Stimulated activated CD8-positive, alpha-beta memory T cell treated with anti-CD3 and anti-CD28 coated beads, Interleukin-2, amount 100 ng/mL, for 48 hours (primary cell): ENCODE results near the gene TSPAN32.

ENCODE experiments used
- DNase-seq, 2 donors: peaks; one replicate each; pipeline ENCODE4 v3.0.0-alpha.2; 2020; ENCODE audit warnings: low read depth in 2 of 2

The TSPAN32 gene, protein sequence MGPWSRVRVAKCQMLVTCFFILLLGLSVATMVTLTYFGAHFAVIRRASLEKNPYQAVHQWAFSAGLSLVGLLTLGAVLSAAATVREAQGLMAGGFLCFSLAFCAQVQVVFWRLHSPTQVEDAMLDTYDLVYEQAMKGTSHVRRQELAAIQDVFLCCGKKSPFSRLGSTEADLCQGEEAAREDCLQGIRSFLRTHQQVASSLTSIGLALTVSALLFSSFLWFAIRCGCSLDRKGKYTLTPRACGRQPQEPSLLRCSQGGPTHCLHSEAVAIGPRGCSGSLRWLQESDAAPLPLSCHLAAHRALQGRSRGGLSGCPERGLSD

DNA sequence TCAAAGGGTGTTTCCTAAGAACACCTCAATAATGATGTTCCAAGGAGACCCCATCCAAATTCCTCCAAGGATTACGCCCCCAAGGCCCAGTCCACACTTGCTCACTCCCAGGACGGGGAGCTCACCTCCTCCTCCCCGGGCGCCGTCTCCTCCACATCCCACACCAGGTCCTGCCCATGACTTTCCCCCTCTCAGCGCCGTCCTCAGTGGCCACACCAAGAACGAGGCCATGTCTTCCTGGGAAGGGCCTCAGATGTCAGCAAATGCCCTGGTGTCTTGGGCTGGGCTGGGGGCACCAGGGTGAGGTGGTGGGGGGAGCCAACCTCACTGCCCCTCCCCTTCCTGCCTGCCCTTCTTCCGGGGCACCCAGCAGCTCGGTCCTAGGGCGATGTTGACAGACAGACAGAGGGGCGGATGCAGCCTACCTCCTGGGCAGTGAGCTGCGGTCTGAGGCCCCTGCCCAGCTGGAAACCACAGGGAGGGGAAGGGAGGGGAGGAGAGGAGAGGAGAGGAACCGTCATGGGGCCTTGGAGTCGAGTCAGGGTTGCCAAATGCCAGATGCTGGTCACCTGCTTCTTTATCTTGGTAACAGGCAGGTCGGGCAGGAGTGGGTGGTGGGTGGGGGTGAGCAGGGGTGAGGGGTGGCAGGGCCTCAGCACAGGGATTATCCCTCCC lies at the start of gene TSPAN32, which contains the start of gene C11orf21:
Gene TSPAN32 (plus strand): TSS at position 383 of the 675 bp plus-strand sequence. CDS start 137 bp downstream, at position 520.
Gene C11orf21 (minus strand): TSS at position 288 of the 675 bp plus-strand sequence. CDS start 110 bp downstream, at position 178.
- no peak for DNase-seq

DNA sequence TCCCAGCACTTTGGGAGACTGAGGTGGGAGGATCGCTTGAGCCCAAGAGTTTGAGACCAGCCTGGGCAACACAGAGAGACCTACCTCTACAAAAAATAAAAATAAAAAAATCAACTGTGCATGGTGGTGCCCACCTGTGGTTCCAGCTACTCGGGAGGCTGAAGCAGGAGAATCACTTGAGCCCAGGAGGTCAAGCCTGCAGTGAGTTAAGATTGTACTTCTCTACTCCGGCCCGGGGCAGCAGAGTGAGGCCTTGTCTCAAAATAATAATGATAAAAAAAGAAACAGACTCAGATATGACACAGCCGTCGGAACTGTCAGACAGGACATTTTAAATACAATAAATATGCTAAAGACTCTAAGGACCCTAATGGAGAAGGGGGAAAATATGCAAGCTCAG lies 49.8 kb upstream of the TSPAN32 start:
- DNase-seq = no peak

DNA sequence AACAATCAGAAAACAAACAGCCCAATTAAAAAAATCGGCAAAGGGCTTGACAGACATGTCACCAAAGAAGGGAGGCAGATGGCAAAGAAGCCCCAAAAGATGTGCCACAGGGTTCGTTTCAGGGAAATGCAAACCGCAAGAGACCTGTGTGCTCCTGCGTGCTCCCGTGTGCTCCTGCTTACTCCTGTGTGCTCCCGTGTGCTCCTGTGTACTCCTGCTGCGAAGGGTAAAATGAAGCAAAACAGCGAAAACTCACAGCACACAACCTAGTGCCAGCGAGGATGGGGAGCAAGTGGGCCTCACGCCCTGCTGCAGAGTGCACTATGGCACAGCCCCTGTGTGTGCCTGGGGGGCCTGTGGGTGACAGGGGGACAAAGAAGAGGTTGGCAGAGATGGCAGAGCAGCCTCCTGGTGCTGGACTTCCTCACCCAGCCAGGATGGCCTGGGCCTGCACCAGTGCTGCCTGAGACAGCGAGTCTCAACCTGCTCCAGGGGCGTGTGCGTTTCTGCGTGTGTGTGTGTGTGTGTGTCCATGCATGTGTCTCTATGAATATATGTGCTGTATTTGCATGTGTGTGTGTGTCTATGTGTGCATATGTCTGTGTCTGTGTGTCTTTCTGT lies 45.4 kb upstream of the TSPAN32 start:
- no peak for DNase-seq

DNA sequence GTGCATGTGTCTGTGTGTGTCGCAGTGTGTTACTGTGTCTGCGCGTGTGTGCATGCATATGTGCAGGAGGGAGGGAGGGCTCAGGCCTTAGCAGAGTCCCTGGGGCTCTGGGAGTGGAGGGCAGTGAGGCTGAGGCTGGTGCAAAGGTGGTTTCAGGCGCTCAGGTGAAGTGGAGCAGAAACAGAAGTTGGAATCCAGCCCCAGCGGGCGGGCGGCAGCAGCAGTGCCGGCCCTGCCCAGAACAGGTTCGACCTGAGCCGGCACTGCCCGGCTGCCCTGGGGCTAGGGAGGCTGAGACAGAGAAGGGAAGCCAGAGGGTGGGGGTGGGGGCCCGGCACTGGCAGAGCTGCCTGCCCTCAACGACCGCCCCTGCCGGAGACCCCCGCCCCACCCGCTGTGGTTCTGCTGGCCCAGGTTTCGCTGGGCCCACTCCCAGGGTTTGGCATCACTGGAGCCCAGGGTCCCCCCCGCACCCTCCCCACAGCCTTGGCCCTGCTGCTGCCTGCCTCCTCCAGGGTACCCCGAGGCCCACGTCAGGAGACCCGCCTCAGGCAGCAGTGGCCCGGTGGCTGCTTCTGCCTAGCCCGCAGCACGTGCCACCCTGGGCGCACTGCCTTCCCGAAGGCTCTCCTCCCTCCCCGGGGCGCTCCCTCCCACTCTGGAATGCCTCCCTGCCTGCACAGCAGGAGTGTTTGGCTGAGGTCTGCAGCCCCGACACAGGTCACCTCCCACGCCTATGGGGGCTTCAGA lies 44.7 kb upstream of the TSPAN32 start:
- no peak for DNase-seq

DNA sequence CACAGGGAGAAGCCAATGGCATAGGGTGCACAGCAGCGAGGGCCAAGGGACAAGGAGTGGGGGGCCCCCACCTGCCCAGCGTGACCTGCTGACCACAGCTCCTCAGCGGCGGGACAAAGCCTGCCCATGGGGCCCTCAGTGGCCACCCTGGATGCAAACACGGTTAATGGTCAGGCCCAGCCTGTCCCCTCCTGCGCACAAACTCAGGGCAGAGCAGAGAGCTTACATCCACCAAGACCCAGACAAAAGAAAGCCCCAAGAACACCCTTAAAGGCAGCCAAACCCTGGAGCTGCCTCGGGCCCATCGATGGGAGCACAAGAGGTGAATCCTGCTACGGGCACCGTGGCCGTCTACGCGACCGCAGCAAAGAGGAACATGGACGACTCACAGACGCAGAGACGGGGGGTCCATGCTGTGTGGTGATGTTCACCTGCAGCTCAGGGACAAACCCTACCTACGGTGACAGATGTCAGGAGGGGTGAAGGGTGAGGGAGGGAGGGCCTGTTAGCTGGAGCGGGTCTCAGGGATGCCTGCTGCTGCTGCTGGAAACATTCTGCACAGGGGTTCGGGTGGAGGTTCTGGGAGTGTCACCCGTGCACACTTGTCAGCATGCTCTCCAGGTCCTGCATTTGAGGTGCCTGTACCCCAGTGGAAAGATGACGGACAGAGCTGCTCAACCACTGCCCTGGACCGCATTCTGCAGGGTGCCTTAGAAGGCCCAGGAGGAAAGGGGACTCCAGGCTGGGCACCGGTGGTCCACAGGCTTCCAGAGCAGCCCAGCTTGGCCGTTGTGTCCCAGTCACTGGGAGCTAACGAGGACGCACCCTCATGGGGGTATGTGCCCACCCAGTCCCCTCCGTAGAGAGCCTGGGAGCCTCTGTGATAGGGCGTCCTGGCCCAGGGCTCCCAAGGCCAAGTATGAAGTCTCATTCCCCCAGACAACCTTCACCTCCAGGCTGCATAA lies 43.0 kb upstream of the TSPAN32 start:
- DNase-seq = no peak

DNA sequence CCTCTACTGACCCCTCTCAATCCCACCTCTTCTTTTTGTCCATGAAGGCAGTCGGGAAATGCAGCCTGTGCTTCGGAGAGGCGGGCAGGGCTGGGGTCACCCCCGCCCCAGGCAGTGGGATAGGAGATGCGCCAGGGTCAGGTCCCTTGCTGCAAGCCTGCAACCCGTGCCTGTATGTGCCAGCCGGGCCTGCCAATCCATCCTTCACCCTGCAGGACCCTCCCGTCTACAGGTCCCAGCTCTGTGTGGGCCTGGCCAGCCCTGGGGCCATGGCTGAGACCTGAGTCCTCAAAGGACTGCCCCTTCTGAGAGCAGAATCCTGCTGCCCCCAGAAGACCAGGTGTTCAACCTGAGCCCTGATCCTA lies 42.4 kb upstream of the TSPAN32 start:
- no peak for DNase-seq

DNA sequence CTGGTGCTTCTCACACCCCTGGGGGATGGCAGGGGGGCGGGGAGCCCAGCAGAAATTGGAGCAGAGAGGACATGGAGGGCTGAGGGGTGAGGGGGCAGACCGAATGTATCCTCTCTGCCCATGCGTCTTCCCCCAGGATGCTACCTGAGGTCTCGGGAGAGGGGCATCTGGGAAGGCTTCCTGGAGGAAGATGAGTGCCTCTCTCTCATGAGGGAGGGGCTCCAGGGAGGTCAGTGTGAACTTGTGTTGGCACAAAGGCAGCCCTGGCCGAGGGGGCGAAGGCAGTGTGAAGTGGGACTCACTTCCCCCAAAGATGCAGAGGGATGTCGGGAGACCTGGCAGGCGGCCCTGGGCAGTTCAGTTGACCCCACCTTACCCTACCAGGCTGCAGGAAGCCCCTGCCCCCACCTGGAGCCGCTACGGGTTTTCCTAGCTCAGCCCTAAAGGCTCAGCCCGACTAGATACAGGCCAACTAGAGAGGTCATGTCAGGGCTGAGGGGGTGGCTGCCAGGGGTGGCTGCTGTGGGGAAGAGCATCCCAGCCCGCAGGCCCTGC lies 41.8 kb upstream of the TSPAN32 start:
- DNase-seq = no peak

DNA sequence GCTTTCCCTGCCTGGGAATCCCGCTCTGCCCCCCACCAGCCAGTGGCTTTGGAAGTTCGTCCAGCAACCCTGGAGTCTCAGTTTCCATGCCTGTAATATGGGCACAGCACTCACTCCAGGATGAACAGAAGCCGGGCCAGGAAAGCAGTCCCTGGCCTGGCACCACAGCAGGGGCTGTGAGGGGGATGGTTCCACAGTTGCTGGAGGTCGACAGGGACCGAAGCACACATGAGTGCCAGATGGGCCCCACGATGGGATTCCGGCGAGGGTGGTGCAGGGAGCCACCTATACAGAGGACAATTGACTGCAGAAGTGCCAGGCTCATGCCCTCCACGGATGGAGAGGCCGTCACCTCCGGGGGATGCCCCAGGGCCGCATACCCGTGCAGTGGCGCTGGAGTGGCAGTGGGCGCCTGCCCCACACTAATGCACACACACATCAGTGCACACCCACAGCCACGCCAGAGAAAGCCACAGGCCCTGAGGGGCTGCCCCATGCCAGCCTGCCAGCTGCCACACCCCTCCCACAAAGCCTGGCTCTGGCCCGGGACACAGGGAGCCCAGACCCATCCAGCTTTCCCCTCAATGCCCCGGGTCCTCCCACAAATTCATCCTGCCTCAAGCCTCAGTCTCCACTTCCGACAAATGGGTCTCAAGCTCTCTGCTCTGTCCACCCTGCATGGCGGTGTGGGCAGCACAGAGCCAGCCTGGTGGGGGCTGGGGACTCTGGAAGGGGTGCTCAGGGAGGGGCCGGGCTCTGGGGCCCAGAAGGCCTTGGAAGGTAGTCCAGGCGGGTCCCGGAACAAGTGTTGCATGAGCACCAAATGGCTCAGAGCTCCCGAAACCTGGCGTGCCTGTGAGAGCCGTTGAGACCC lies 41.1 kb upstream of the TSPAN32 start:
- no peak for DNase-seq

DNA sequence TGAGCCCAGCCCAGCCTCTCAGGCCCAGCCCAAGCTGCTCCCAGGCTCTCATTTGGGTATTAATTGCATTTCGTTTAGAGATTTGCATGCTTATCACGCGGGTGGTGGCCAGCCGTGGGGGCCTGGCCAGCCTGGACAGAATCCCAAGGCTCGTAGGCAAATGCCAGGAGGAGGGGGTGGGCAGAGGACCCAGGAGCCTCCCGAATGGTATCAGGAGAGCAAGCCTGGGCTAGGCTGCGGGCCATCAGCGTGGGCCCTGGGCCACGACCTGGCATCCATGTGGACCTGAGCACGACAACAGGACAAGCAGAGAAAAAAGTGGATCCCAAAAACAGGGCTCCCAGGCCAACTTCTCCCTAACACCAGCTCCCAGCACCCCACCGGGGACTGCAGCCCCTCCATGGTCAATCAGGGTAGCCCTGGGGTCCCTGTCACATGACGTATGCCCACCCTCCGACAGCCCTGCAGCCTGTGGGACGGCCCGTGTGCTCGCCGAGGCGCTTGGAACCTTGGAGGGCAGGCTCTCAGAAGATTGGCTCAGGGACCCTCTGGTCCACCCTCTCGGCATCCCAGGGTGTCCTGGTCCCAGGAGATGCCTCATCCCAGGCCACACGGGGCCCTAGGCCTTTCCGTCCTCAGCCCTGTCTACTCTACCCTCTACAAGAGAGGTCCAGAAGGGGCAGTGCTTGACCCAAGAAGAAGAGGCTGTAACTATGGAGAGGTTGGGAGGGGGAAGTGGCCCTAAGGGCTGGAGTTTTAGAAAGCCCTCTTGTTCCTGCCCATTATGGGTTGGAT lies 40.2 kb upstream of the TSPAN32 start:
- no peak for DNase-seq

DNA sequence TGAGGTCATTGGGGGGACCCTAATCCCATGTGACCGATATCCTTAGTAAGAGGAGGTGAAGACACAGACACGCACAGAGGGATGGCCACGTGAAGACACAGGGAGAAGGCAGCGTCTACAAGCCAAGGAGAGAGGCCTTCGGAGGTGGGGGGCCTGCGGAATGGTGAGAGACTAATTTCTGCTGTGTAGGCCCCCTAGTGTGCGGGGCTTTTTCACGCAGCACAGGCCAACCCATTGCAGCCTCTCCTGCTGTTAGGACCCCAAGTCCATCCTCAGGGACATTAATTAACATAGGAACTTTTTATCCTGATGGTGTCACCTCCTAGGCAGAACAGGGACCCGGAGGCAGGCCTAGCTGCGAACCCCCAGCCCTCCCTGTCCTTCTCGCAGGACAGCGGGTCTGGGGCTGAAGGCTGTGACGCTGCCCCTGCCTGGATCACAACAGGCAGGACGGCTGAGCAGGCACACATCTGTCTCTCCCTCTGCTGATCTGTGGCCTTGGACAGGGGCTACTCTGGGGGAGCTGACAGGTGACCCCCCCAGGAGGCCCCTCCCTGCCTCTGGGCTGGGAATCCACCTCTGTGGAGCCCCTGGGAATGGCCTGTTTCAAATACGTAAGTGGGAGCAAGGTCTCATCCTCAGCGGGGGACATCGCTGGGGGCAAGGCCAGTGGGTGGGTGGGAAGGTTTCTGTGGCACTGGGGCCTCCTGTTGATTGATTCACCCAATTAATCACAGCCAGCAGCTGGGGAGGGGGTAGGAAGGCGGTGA lies 39.3 kb upstream of the TSPAN32 start:
- no peak for DNase-seq

DNA sequence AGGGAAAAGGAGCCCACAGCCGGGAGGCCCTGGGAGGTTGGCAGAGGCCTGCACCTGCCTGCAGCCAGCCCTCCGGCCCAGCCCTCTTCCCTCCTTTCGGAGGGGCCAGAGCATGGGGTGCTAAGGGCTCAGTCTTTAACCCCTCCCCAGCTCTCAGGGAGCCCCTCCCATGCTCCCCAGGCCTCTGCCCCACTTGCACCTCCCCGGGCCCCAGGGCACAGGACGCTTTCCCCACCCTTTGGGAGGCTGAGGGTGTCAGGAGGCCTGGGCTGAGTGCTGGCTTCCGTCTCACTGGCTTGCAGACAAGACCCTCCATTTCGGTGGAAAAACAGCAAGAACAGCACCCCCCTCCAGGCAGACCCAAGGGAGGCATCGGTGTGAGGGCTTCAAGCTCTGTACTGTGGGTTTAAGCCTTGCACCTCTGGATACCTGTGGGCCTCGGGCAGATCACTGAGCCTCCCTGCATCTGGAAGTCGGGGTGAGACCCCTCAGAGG lies 38.7 kb upstream of the TSPAN32 start:
- no peak for DNase-seq

DNA sequence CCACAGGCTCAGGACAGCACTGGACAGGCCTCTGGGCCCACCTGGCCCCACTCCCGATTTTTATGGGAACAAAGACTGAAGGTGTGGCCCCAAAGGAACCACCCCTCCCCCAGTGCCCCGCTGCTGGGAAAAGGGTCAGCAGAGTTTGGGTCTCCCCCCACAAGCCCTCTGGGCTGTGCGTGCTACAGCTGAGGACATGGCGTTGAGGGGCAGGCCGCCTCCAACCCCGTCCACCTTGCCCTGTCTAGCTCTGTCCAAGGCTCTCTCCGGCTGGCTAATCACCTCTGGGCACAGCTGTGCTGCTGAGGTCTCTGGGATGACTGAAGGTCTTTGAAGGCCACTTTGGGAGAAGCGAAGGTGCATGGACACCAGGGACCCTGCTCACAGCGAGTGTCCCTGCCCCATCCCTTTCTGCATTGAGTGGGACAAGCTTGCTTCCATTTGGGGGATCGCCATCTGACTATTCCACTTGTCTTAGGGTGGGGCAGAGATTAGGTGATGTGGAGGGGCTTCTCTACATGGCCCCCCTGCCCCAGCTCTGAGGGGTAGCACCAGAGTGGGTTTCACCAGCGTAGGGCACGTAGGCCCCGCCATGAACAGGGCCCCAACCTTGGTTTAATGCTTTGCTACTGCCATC lies 38.0 kb upstream of the TSPAN32 start:
- no peak for DNase-seq

DNA sequence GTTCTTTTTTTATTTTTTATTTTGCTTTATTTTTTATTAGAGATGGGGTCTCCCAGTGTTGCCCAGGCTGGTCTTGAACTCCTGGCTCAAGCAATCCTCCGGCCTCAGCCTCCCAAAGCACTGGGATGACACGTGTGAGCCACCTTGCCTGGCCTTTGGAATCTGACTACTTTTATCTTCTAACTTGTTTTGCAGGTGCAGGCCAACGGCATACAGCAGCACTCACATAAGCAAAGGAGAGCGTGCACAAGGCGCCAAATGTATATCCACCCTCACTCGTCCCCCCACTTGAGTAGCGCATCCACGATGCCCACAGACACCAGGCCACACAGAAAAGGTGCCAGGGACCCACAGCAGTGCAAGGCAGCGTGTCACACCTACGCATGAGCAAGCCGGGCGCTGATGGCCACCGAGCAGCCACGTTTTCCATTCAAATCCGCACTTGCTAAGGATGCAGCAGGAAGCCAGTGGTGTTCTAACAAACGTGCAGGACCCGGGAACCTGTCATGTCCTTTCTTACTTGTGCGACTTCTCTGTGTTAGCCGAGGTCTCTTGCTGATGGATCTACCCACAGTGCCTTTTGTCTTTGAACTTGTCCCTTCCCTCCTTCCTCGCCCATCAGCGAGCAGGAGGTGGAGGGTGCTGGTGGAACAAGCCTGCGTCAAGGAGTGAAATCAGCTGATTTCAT lies 37.3 kb upstream of the TSPAN32 start:
- no peak for DNase-seq

DNA sequence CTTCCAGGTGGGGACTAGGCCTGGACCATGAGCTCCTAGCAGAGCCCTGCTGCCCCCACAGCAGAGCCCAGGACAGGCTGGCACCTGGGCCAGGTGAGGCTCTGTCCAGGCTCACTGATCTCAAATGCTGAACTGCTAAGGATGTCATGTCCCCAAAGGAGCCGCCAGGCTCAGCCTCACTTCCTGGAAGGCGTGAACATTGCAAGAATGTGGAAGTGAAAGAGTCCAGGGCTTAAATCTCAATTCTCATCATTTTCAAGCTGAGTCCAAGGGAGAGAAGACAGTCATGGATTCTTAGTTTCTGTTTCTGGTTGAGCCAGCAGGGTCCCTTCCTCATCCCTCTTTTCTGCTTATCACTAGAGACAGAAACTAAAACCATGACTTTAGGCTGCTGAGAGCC lies 36.4 kb upstream of the TSPAN32 start:
- no peak for DNase-seq

DNA sequence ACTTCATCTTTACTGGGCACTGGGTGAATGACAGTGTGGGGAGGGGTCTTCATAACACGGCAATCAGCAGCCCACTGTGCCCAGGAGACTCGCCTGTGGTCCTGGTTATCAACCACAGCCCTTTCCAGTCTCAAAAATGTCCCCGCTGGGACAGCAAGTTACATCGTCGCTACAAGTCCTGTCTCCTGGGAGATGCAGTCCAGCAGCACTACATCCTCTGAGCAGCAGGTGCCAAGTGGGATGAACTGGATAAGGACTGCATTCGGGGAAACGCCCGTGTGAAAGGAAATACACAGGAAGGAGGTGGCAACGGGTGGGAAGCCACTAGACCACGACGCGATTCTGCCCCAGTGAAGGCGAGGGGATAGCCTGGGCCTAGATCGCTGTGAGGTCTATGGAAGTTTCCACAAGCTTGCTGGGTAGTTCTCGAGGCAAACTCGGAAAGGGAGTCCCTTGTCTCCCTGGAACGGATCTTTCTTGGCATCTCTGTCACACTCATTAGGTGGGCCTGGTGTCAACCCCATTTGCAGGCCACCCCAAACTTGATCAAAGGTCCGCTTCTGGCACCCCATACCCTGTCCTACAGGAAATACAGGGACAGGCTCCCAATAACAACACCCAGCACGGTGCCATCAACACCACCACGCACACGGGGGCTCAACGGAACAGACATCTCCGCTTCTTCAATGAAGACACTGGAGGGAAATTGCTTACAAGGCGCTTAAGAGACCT lies 35.8 kb upstream of the TSPAN32 start:
- DNase-seq = no peak
